ENCODE data around the gene RANBP10.

DNA sequence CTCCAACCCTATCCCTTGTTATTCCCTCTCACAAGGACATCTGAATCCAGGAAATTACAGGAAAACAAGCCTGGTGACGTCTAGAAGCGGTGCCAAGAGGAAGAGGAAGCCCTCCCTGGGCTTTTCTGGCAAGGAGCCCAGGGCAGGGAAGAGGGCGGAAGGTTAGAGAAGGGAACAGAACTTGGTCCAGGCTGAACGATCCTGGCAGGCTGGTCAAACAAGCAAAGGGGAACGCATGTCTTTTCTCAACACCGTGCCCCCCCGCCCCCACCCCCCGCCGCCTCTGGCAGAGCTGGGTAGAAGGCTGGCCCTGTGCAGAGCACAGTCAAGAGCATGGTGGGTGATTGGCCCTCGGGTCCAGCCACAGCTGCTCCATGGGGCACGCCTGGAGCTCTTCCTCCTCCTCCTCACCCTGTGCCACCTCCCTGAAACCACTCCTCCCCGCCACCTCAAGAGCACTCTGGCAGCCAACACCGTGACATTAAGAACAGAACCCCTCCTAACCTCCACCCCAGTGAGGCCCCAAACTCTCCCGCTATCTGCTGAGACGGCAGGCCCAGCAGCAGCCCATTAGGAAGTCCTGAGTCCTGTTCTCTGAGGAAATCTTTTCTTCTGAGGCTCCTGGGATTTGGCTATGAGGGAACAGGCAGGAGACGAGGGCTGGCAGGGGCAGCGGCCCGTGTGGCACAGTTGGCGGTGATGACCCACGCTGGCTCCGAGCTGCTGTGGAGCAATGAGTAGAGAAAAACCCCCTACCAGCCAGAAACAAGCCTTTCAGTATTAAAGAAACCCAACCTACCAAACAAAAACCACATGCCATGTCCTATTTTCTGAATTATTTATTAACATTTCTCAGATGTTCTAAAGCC, 132.4 kb downstream of the RANBP10 start:
- TF ChIP-seq, protein P1, sequence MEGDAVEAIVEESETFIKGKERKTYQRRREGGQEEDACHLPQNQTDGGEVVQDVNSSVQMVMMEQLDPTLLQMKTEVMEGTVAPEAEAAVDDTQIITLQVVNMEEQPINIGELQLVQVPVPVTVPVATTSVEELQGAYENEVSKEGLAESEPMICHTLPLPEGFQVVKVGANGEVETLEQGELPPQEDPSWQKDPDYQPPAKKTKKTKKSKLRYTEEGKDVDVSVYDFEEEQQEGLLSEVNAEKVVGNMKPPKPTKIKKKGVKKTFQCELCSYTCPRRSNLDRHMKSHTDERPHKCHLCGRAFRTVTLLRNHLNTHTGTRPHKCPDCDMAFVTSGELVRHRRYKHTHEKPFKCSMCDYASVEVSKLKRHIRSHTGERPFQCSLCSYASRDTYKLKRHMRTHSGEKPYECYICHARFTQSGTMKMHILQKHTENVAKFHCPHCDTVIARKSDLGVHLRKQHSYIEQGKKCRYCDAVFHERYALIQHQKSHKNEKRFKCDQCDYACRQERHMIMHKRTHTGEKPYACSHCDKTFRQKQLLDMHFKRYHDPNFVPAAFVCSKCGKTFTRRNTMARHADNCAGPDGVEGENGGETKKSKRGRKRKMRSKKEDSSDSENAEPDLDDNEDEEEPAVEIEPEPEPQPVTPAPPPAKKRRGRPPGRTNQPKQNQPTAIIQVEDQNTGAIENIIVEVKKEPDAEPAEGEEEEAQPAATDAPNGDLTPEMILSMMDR (conservative IDR thresholded peaks at IDR 0.05 in 1 of 2, IDR thresholded peaks at IDR 0.05 in 1 of 2; ENCODE audit: extremely low read depth in 1 of 2, insufficient read depth in 1 of 2, low read depth in 1 of 2, low read length in 2 of 2): no peak
- TF ChIP-seq EZH2 (IDR thresholded peaks at IDR 0.05; ENCODE audit: borderline replicate concordance, low read length): no peak
